Activated T-helper 9 cell treated with anti-CD3 and anti-CD28 coated beads, Interleukin-2, amount 50 U/mL, for 16 hours (primary cell): ENCODE results near the gene CHMP4A.
"Not testable (repeated sequence)": the region's sequence is repeated elsewhere in the genome, so short reads cannot be mapped to it uniquely, and the experiment has no call there.

ENCODE experiments used
- DNase-seq: peaks from one replicate; pipeline ENCODE4 v3.0.0-alpha.2; 2020; ENCODE audit warnings: low read depth

CHMP4A gene

DNA sequence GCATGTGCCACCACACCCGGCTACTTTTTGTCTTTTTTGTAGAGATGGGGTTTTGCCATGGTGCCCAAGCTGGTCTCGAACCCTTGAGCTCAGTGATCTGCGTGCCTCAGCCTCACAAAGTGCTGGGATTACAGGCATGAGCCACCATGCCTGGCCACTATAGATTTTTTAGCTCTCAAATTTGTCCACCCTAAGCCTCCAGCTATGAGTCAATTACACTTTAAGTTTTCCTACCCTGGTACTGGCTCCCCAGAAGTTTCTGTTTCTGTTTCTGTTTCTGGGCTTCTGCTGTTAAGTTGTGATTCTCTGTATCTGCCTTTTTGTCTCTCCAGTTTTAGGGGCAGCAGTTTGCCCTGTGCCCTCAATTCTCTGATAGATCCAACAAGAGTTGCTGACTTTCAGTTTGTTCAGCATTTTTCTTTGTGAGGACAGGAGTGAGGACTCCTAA, 33.5 kb upstream of the CHMP4A start:
- no peak for DNase-seq

DNA sequence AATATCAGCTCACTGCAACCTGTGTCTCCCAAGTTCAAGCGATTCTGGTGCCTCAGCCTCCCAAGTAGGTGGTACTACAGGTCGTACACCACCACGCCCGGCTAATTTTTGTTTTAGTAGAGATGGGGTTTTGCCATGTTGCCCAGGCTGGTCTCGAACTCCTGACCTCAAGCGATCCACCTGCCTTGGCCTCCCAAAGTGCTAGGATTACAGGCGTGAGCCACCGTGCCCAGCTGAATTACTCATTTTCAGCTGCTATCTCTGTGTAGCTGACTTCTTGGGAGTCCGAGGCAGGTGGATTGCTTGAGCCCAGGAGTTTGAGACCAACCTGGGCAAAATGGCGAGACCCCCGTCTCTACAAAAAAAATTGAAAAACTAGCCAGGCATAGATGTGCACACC, 32.1 kb upstream of the CHMP4A start:
- not testable (repeated sequence) for DNase-seq

DNA sequence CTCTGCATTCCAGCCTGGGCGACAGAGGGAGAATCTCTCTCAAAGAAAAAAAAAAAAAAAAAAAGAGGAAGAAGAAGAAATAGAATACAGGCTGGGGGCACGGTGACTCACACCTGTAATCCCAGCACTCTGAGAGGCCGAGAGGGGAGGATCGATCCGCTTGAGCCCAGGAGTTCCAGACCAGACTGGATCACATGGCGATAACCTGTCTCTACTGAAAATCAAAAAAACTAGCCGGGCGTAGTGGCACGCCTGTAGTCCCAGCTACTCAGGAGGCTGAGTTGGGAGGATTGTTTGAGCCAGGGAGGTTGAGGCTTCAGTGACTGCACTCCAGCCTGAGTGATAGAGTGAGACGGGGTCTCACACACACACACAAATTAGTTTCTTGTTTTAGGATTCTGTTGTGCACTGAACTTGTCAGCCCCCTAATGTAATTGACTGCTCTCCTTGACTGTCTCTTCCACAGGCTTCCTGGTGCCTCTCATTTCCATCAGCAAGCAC, 30.1 kb upstream of the CHMP4A start:
- no peak for DNase-seq

DNA sequence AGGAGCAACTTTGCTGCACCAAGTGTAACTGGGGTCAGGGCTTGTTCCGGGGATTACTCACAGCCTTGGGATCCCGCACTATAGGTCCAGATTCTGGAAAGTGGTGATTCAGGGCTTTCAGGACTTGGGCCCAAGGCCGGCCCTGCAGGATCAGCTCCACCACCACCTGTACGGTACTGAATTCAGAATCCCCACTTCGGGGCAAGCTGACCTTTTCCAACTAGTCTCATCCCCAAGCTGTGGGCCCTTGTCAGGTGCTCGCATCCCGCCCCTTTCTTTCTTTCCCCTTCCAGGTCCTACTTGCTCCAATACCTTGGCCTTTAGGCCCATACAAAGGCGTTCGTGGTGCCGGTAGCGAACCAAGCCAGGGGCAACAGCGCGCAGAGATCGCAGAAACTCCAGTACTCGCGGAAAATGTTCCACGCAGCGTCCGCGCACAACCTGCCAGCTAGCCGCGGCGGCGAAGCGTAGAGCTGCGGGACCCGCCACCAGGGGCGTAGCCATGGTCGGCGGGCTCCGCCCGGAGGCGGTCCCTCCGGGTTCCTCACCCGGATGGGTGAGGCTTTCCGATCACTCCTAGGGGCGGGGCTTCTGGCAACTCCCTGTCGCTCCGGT, 28.6 kb upstream of the CHMP4A start:
- DNase-seq, result peak; percentile 89

DNA sequence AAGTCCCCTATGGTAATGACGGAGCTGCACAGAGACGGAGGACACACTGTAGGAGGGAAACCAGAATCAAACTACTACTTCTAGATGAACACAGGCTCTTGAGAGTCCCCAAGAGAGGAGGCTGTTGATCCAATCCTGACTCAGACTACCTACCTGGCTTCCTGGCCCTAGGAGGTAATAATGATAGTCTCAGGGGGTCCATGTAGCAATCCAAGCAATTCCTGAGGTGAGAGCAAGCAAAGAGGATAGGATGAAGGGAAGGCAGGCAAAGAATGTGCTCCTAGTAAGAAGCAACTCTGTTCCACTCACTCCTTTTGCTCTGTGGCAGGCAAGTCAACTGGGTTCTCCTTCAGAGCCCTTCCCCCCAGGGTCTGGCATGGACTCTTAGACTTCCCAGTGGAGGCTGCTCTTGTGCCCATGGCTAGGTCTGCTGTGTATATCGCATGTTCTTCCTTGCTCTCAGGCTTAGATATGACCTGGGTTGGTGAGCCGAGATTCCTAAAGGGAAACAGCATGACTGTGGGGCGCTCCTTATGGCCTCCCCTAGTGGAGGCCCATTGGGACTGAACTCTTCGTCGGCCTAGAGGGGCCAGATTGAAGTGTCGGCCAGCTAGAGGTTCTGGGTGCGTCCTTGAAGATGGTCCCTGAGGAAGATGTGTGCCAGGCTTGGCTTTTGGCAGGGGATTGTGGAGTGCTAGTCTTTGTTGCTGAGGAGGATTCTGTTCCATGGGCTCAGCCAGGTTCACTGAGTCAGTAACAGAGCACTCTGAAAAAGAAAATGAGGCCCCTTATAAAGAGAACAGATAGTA, 27.0 kb upstream of the CHMP4A start:
- no peak for DNase-seq

DNA sequence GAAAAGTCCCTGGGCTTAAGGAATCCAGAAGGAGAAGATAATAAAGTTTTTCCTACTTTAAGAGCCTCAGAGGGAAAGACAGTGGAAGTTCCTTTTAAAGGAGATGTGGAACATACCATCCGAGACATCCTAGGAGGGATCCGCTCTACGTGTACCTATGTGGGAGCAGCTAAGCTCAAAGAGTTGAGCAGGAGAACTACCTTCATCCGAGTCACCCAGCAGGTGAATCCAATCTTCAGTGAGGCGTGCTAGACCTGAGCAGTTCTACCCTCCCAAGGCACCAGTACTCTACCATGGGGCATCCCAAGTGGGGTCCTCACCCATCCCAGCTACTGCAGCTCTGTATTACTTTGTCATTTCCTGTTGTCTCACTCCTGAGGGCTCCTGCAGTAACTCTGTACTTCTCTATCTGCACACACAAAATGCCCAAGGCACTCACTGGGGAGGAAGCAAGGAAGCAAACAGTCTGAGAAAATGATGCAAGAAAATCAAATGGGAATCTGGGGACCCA, 25.3 kb upstream of the CHMP4A start:
- DNase-seq, result no peak

DNA sequence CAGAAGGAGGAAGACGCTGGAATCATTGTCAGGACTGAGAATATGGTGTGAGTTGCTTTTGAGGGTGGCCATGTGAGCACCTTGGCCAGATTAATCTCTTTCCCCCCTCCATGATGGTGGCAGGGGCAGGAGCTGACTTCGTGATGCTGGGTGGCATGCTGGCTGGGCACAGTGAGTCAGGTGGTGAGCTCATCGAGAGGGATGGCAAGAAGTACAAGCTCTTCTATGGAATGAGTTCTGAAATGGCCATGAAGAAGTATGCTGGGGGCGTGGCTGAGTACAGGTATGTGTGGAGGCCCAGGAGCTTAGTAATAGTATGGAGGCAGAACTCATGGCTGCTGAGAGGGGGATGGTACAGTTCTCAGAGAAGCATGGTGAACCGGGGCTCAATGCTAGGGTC, 24.8 kb upstream of the CHMP4A start:
- no peak for DNase-seq

DNA sequence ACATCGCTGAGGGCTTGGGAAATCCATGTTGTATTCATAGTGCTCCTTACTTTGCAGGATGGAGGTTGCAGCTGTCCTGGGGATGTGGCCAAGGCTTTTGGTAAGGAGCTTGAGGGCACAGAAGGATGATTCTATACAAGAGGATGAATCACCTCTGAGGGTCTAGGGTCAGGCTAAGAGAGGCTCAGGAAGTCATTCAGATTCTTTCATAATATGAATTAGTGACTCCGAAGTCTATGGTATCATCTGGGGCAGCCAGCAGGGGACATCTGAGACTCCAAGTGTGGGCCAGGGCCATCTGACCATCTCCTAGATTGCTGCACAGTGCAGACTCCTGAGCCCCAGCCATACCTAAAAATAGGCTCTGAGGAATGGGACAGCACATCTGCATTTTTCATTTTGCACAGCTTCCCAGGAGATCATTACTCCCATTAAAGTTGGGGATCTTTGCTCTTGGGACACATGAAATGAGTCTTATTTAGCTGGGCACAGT, 24.2 kb upstream of the CHMP4A start:
- DNase-seq, result no peak

DNA sequence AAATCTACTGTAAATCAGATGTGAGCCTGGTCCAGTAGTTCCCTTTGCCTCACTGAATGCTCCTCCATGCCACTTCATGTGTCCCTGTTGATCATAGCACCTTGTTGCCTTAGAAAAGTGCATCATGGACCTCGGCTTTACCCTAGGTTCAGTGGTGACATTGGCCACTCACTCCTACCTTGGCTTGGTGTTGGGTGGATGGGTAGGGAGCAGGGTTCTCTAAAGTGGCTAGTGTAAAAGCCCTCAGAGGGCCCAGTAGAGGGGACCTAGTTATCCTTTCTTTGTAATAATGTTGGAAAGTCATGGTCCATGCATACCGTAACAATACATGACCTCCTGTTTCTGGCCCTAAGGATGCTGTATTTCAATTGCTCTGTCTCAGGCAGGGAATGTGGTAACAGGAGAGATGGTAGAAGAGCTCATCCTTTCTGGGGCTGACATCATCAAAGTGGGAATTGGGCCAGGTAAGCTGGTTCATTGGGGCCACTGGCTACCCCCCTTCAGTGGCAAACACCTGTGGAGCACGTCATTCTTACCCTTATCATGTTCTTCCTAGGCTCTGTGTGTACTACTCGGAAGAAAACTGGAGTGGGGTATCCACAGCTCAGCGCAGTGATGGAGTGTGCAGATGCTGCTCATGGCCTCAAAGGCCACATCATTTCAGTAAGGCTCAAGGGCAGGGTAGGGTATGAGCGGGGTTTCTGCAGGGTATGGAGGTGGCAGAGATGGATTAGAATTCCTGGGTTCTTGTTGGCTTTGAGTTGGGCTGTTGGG, 23.6 kb upstream of the CHMP4A start:
- no peak for DNase-seq

DNA sequence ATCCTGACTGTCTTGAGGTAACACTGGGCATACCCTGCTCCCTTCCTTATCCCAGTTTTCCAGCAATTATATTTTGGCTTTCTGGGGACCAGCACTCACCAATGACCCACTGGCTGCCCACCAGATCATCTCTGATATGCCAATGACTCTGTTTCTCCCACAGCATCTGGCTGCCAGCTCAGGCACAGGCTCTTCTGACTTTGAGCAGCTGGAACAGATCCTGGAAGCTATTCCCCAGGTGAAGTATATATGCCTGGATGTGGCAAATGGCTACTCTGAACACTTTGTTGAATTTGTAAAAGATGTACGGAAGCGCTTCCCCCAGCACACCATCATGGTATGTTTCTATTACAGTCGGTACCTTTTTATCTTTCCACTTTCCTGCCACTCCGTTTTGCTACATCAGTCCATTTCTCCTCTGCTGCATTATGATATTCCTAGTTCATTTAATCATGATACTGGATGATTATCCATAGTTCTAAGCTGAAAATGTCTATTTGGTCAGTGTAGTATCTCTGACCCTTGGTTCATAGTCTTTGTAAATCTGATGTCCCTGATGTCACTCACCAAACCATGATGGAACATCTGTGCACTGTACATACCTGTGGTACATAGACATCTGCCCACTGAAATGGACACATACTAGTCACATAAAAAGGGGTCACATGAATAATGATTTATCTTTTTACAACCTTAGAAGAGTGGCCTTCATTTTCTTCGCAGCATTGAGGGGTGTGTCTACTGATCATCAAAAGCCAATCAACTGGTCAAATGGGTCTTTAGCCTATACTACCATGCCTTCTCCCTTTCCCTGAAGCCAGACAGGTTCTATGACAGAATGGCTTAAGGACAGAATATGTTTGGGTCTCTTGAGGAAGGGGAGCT, 22.8 kb upstream of the CHMP4A start:
- no peak for DNase-seq

DNA sequence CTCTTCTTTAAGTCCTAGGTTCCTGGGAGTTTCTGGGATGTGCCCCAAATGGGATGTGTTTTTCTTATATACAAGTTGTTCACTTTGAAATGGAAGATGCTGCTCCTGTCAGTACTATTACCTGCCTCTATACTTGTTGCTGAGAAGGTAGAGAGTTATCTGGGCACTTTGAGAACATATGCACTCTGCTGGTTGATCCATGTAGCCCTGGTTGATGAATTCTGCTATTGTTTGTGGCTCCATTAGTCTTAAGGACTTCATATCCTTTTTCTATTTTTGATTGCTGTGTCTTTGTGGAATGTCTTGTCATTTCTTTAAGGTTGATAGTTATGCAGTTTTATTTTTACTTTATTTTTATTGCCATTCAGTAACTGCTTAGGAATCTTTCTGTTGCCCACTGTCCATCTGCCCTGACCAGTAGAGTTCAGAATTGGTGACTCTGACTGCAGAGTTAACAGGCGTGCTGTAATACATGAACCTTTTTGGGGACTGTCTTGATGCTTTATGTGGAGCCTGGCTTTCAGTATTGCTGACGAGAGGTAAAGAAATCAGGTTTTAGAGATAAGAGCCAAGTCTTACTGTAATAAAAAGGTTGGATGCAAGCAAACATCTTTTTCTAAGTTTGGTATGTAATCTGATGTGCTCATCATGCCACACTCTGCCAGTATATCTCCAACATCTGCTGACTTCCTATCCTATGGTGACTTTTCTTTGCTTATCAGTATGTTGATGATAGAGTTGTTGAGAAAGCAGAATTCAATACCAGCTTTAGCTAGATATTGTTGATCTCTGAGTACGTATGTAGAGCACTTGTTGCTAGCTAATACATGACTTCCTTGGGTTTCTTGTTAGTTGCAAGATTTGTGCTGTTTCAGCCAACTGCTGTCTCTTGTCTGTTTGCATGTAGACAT, 21.1 kb upstream of the CHMP4A start:
- no peak for DNase-seq

DNA sequence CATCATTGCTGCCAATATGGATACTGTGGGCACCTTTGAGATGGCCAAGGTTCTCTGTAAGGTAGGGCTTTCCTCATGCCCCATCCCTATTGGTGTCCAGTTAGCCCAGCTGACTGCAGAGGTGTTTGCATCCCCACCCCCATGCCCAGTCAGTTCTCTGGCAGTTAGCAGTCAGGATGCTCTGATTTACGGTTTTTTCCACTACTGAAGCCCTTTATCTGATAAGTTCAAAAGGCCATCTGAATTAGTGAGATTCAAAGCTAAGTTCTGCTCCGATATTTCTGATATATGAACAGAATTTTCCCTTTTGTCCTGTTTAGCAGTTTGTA, 20.2 kb upstream of the CHMP4A start:
- no peak for DNase-seq

DNA sequence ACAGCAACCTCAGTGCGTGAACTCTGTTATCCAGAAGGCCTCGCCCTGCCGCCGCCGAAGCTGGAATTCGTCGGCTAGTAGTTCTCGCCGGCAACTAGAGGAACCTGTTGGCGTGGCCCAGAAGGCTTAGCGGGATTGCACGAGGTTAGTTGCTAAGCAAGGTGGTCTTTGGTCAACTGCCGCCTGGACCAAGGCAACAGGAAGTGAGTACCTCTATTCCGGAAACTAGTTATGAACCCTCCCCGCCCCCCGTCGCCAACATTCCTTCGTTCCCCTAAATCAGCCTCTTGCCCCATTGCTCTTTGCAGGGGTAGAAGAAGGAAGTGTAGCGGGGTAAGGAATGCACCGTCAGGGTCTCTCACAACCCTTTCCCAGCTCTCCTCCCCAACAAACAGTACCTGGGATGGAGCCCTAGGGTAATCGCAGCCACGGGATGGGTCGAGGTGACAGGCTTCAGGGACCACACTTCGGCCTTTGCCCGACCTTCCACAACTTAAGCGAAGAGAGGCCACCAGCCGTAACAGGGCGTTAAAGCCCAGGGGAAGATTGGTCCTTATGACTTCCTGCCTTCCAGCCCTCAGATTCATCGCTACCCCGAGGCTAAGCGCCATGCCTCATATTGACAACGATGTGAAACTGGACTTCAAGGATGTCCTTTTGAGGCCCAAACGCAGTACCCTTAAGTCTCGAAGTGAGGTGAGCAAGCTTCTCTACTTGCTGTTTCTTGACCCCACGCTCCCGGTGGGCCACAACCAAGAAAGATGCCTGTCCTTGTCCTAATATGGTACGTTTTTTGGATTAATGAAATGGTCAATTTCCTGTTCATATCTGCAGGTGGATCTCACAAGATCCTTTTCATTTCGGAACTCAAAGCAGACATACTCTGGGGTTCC, 19.6 kb upstream of the CHMP4A start, which contains the start of gene GMPR2:
GMPR2 (plus strand) TSS at position 285 of the 893 bp plus-strand sequence; CDS start at position 610, 325 bp downstream.
- no peak for DNase-seq

DNA sequence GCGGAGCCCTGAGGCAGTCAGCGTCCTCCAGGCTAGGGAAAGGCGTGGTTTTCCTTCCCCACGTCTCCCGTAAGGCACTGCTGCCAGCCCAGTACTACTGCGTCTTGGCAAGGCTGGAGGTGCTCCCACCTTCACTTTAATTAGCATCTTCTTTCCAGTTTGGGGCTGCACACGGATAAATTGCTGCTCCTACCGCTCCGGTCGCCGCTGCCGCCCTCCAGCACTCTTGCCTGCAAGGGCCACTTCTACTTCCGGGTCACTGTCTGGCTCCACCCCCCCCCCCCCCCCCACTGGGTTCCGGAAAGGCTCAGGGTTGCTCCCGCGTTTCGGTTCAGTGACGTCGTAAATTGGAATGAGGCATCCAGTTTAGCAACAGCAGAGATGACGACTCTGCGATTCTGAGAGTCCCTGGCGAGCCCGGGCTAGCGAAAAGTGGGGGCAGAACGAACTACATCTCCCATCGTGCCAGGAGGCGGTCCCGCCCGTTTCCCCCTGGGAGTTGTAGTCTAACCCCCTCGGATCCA, 18.9 kb upstream of the CHMP4A start, which contains the start of gene NEDD8:
NEDD8 (minus strand) TSS at position 247 of the 524 bp plus-strand sequence; CDS start at position 147, 100 bp downstream.
- DNase-seq, result peak; percentile 83

DNA sequence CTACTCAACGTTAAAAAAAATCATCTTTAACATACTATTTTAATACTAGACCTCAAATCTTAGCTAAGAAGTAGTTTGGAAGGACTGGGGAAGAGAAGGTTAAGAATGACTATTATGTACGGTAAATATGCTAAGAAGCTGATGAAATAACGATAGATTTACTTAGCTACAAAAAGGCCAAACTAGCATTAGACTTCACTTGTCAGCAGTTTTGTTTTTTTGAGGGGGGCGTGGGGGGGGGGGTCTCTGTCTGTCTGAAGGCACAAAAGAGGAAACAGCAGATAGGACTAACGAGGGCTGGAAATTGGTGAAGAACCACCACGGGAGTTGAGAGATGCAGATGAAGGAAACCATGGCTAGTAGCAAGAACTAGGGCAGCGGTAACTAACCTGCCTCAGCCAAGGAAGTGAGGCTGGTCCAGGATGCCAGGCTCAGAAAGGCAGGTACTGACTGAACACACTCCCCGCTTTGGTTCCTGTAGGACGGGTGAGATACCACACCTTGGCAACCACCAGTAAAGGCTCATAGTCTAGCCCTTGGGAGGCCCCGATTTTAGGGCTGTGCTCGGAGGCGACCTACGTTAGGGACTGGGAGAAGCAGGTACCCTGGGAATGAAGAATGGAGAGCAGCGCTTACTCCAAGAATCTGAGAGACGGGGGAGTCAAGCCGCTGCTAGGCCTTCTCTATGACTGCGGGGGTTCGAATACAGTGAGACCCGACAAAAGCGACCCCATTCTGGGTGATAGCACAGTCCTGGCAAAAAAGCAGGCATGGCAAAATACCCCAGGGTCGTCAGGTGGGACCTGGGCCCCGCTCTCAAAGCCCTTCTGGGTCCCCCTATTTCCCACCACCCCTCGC, 18.2 kb upstream of the CHMP4A start:
- DNase-seq, result no peak

DNA sequence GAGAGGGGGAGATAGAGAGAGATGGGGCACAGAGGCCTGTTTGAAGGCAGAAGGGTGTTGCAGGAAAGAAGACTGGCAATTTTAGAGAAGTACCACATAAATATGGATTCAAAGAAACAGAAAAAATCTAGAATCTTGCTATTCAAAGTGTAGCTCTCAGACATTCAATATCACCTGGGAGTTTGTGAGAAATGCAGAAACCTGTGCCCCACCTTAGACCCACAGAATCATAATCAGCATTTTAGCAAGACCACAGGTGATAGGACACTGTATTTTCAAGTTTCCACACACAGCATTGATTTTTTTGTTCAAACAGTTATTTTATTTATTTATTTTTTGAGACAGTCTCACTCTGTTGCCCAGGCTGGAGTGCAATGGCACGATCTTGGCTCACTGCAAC, 15.6 kb upstream of the CHMP4A start:
- DNase-seq, result no peak

DNA sequence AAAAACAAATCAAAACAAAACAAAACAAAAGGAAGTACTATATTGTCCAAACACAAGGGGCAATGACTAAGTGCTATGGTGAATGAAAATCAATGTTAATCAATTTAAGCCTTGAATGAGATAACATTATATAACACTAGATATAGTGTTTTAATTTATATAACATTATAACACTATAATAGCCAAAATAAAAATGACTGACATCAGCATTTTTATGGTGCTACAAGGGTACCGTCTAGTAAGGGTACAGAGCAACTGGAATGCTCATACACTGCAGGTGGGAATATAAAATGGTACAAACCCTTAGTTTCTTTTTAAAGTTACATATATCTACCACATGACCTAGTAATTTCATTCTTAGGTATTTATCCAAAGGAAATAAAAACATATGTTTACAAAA, 13.2 kb upstream of the CHMP4A start:
- no peak for DNase-seq

DNA sequence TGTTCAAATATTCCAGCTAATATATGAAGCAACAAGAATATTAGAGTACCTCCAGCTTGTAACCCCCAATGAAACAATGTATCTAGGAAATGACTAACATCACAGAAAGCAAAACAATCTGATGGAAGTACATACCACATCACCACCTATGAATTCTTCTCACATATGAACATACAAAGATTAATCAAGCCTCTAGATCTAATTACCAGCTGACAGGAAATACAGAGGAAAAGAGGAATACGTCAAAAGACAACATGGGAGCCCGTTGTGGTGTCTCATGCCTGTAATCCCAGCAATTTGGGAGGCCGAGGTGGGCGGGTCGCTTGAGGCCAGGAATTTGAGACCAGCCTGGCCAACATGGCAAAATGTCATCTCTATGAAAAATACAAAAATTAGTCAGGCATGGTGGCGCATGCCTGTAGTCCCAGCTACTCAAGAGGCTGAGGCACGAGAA, 11.4 kb upstream of the CHMP4A start:
- no peak for DNase-seq
